Fibroblast of lung (primary cell): ENCODE measurements around the gene CAMTA1.

Source experiments
- CTCF ChIP-seq, 2 donors: IDR thresholded peaks in 1 of 2; conservative IDR thresholded peaks in 1 of 2; 1 replicate in 1 of 2; 2 replicates in 1 of 2; pipeline ENCODE4 v1.5.1; 2011 to 2012; ENCODE audit warnings: low read length in 2 of 2, control low read depth in 1 of 2, inconsistent platforms in 1 of 2, low read depth in 1 of 2, mild to moderate bottlenecking in 1 of 2
- EZH2 ChIP-seq: IDR thresholded peaks from 2 replicates; pipeline ENCODE4 v1.5.1; 2012; ENCODE audit warnings: low read length, control low read depth, mild to moderate bottlenecking; ENCODE audit errors: missing control alignments

GRCh38 chr1:7614576-7615074, 829.4 kb downstream of the CAMTA1 start:
- TF ChIP-seq CTCF (conservative IDR thresholded peaks at IDR 0.05 in 1 of 2, IDR thresholded peaks at IDR 0.05 in 1 of 2; ENCODE audit: low read depth in 1 of 2, low read length in 2 of 2) (no peak), EZH2 (no peak)
